ENCODE data around the gene SLC2A13.

DNA sequence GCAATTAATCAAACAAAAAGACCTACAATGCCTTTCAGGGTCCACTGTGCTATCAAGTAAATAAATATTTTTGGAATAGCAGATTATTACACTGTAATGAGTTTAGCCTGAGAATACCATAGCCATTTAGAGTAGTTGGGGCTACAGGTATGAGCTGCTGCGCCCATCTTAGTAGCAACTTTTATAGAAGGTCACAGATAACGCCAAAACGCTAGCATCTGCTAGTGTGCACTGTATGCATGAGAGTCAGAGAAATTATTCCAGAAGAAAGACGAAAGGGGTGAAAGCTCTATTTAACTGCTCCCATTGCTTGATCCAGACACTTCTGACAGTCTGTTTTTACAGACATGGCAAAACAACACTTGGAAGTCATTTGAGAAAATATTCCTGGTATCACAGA, 48.5 kb upstream of the SLC2A13 start:
- TF ChIP-seq, protein P1, sequence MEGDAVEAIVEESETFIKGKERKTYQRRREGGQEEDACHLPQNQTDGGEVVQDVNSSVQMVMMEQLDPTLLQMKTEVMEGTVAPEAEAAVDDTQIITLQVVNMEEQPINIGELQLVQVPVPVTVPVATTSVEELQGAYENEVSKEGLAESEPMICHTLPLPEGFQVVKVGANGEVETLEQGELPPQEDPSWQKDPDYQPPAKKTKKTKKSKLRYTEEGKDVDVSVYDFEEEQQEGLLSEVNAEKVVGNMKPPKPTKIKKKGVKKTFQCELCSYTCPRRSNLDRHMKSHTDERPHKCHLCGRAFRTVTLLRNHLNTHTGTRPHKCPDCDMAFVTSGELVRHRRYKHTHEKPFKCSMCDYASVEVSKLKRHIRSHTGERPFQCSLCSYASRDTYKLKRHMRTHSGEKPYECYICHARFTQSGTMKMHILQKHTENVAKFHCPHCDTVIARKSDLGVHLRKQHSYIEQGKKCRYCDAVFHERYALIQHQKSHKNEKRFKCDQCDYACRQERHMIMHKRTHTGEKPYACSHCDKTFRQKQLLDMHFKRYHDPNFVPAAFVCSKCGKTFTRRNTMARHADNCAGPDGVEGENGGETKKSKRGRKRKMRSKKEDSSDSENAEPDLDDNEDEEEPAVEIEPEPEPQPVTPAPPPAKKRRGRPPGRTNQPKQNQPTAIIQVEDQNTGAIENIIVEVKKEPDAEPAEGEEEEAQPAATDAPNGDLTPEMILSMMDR (IDR thresholded peaks at IDR 0.05) = no peak
- no peak for TF ChIP-seq POLR2AphosphoS5 (IDR thresholded peaks at IDR 0.05)
